Activated CD4-positive, alpha-beta T cell treated with anti-CD3 and anti-CD28 coated beads, Interleukin-2, Interleukin-6, amounts not matched to agents 100 ng/mL and 50 ng/mL, durations not matched to agents 16 hours and 8 hours (primary cell): Measurements from ENCODE around the gene SNAPC3.
A peak's percentile ranks its signal among the peaks of the same experiment; 100 is the strongest.
"Not testable (repeated sequence)": the region's sequence is repeated elsewhere in the genome, so short reads cannot be mapped to it uniquely, and the experiment has no call there.

Source experiments
- DNase-seq: peaks from one replicate; pipeline ENCODE4 v3.0.0-alpha.2; 2020

Gene SNAPC3

GRCh38 chr9:15422372-15423230 lies at the start of gene SNAPC3:
TSS of gene SNAPC3 (plus strand) at chr9:15422876. CDS start at chr9:15422880, 4 bp downstream.
- peak; percentile 97 for DNase-seq

- DNase-seq: no peak
Measured at GRCh38 chr9:15373881-15374280, 48.8 kb upstream of the SNAPC3 start.

DNA sequence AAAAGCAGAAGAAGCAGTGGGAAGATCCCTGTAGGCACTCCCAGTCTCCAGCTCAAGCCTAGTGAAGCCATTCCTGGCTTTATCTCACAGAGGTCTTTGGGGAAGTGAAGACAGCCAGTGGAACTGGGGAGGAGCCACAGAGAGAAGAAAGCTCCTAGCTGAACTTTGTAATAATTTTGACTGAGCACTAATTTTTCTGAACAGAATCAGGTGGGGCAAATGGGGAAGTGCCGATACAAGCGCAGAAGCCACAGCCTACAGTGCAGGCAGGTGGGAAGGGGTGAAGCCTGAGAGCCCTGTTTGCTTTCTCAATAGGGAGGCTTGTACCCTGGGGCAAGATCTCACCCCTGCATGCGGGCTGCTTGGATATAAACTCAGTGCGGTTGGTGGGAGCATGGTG lies 48.4 kb upstream of the SNAPC3 start:
- DNase-seq: no peak

GRCh38 chr9:15374825-15375224 lies 47.9 kb upstream of the SNAPC3 start:
- no peak for DNase-seq

DNA sequence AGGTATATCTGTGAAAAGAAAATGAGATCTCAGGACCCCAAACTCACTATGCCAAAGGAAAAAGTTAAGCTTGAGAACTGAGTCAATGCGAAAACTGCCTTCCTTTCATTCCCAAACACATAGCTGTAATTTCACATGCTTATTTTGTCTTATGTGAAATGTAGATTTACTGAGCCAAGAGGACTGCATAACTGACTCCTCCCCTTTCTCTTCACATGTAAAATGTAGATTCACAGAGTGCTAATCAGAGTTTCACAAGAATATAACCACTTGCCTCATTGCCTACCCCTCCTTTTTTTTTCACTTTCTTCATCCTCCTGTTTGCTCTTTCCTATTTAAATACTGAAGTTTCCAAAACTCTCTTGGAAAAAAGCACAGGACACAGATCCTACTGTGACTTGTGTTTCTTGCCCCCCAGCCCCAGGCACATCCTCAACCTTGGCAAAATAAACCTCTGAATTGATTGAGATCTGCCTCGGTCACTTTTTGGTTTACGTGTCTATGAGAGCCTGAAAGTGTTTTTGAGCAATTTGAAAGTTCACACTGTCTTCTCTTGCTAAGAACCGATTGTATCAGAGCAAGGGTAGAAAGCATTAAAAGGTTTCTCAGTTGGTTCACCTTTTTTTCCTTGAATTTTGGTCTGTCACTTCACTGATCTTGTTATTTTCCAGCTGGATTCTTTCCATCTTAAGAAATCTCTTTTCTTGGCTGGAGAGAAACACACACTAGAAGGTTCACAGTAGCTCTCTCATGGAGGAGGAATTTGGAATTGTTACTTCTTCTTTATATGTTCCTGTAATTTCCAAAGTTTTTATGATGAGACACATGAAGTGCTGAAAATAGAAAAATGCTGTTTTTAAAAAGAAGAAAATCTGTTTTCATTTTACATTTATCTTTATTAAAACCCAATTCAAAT lies 44.8 kb upstream of the SNAPC3 start:
- DNase-seq: no peak

- DNase-seq: not testable (repeated sequence)
Measured at GRCh38 chr9:15379317-15379716, 43.4 kb upstream of the SNAPC3 start.

- not testable (repeated sequence) for DNase-seq
Measured at GRCh38 chr9:15379888-15380287, 42.8 kb upstream of the SNAPC3 start.

DNA sequence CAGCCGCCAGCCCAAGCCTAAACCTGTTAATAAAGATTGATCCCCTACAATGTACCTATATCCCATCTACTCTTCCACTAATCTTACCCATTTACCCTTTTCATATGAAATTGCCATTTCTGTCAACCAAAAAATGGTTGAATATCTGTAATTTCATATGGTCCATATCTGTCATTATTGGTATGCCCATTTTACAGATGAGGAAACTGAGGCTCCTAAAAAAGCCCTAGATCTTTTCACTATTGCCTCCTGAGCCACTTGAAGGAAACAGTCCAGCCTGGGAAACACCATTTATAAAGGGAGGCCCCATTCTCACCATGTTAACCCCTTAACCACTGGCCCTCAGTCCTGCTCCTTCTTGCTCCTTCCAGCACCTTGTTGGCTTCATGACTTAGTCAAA lies 41.2 kb upstream of the SNAPC3 start:
- DNase-seq: no peak

DNA sequence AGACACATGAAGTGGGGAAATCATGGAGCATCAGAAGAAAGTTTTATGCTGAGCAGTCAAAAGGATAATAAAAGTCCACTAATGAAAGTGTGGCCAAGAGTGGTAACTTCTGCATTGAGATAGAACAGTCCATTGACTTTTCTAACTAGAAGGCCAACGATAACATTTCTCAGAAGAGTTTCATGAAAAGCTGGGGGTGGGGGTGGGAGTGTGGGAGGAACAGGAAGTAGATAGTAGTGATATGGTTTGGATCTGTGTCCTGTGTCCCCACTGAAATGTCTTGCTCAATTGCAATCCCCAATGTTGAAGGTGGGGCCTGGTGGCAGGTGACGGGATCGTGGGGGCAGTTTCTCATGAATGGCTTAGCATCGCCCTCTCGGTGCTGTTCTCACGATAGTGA lies 36.2 kb upstream of the SNAPC3 start:
- DNase-seq: no peak

DNA sequence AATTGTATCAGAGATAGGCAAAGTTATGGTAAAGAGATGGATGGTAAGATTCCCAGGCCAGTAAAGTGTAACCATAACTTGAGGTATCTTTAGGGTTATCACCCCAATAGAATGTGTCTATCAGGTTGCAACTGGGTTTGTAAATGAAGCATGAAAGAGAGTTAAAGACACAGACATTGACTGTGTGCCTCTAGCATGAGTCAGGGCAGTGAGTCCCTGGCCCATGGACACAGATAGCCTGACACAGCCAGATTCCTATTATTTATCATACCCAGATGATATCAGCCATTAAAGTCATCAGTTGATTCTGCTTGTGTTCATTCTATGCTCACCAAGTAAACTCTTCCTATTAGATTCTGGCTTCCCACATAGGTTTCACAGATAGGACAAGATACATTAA lies 33.5 kb upstream of the SNAPC3 start:
- no peak for DNase-seq

GRCh38 chr9:15389631-15390030 lies 33.0 kb upstream of the SNAPC3 start:
- no peak for DNase-seq

- DNase-seq: no peak
Measured at GRCh38 chr9:15390201-15390600, 32.5 kb upstream of the SNAPC3 start.

DNA sequence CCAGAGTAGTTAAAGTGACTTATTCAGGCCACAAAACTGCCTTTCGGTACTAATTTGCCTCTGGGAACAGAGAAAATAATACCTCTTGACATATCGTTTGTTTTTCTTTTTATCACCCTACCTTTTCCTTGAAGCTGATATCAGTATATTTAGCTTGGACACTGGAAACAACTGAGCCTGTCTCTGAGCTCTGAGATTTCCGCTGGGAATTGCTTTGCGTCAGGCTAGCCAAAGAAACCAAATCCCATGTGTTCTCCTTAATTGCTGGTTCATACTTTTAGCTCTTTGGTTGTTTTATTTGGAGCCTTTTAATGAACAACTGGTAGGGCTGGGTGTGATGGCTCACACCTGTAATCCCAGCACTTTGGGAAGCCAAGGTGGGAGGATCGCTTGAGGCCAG lies 30.3 kb upstream of the SNAPC3 start:
- no peak for DNase-seq

GRCh38 chr9:15400281-15400941 lies 22.3 kb upstream of the SNAPC3 start:
- DNase-seq: no peak

DNA sequence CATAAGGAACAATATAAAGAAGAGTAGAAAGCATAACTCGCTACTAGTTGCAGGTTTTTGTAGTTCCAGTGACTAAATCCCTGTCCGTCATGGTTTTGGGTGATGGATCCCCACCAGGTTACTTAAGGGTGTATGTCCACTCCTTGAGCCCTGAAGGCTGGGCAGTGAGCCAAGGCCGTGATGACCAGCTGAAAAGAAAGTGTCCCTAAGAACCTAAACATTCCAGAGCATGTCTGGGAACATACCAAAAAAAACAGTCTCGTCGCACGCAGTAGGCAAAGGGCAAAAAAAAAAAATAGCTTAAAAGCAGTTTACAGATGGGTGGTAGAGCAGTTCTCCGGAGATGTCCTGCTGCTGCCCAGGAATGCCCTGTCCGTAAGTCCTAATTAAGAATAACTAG lies 21.4 kb upstream of the SNAPC3 start:
- no peak for DNase-seq

GRCh38 chr9:15403155-15403554 lies 19.5 kb upstream of the SNAPC3 start:
- peak; percentile 24 for DNase-seq

- DNase-seq: no peak
Measured at GRCh38 chr9:15404171-15404570, 18.5 kb upstream of the SNAPC3 start.

DNA sequence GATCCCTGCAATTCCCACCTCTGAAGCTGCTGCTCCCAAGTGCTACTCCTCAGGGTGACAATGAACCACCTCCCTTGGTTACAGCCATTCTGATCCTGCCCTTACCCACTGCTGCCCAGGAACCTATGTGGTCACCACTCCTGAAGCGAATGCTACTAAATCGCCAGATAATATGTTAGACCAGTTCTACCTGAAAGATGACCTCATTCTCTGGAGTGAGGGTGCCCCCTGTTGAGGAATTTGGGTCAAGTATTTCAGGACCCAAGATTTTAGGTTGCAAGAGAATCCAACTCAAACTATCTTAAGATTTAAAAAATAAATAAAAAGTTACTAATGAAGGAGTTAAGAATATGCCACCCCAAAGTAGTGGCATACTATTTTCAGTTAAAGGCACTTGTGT lies 5.8 kb upstream of the SNAPC3 start:
- DNase-seq: peak; percentile 43

DNA sequence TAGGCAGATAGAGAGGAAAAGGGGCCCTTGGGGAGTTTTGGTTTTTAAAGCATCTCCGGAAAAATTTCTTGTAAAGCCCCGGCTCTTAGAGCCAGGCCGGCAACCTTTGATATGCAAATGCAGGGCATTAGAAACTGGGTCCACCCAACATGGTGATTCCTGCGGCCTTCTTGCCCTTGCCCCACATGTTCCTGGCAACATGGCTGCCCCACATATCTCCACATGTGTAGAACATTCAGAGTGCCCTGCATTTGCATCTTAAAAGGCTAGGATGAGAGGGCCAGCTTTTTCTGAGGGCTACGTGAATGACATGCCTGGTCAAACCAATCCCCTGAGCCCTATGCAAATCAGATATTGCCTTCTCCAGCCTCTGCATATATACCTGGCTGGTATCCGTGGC lies 5.0 kb upstream of the SNAPC3 start:
- no peak for DNase-seq

GRCh38 chr9:15420796-15421195 lies 1.9 kb upstream of the SNAPC3 start:
- no peak for DNase-seq

DNA sequence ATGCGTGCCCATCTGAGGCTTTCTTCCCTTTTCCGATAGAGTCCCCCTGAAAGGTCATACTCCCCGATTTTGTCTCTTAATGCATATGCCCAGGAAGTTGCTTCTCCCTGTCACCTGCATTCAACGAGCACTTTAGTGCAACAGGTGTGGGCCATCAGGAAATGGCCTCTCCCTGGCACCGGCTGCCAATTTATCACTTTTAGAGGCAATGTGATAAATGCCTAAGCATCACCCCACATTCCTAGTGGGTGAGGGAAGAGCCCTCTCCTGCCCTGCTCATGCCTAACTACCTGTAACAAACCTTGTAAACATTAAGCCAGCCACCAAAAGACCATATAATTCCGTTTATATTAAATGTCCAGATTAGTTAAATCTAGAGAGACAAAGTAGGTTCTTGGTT lies 1.1 kb upstream of the SNAPC3 start:
- DNase-seq: no peak

DNA sequence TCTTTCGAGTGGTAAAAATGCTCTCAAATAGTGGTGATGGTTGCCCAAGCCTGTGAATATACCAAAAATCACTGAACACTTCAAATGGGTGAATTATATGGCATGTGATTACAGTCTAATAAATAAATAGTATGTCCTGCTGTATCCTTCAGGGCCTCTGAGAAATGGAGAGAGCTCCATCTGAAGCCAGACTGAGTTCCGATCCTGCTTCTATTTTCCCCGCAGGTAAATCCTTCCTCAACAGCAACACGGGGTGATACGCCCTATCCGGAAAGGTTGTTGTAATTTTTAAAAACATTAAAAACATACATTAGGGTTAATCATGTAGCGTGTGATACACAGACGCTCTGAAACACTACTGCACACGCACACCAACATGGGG lies 695 bp upstream of the SNAPC3 start:
- DNase-seq: no peak

- DNase-seq: peak; percentile 32
Measured at GRCh38 chr9:15423231-15423985, 732 bp downstream of the SNAPC3 start.
